SW 1271 (cell line): ENCODE measurements around the gene RIMBP3C.
"Not testable (repeated sequence)": the region's sequence is repeated elsewhere in the genome, so short reads cannot be mapped to it uniquely, and the experiment has no call there.

Experiments
- DNase-seq, 2 experiments: peaks; one replicate each; lab custom pipeline; 2025; lab: John Stamatoyannopoulos, UW

The RIMBP3C gene

GRCh38 chr22:21573750-21574494, 22.7 kb upstream of the RIMBP3C start:
- no peak for DNase-seq

- DNase-seq: no peak
These were observed 22.1 kb upstream of the RIMBP3C start for GRCh38 chr22:21573293-21573734.

- DNase-seq: no peak
These were observed 20.4 kb upstream of the RIMBP3C start for GRCh38 chr22:21571679-21572078.

- DNase-seq: no peak
These were observed 19.1 kb upstream of the RIMBP3C start for GRCh38 chr22:21570398-21570797.

- DNase-seq: no peak
These were observed 18.4 kb upstream of the RIMBP3C start for GRCh38 chr22:21569459-21570170.

GRCh38 chr22:21569076-21569427, 17.8 kb upstream of the RIMBP3C start:
- DNase-seq: not testable (repeated sequence)

GRCh38 chr22:21568347-21569075, 17.2 kb upstream of the RIMBP3C start:
- peak in 1 of 2 experiments; percentile 14 for DNase-seq

- peak; percentile 3 to 64 for DNase-seq
These were observed 16.4 kb upstream of the RIMBP3C start, which contains the start of gene UBE2L3 for GRCh38 chr22:21567456-21568346. TSS of gene UBE2L3 (plus strand) at chr22:21567714. CDS start at chr22:21567745, 31 bp downstream.

GRCh38 chr22:21564411-21564810, 13.2 kb upstream of the RIMBP3C start:
- DNase-seq: no peak

- DNase-seq: no peak
These were observed 12.7 kb upstream of the RIMBP3C start for GRCh38 chr22:21563912-21564311.

- not testable (repeated sequence) for DNase-seq
These were observed 9.4 kb upstream of the RIMBP3C start for GRCh38 chr22:21560657-21561056.

- DNase-seq: not testable (repeated sequence)
These were observed 8.3 kb upstream of the RIMBP3C start for GRCh38 chr22:21559345-21560125.

- not testable (repeated sequence) for DNase-seq
These were observed 598 bp downstream of the RIMBP3C start for GRCh38 chr22:21550678-21551047.

- not testable (repeated sequence) for DNase-seq
These were observed 1.1 kb downstream of the RIMBP3C start for GRCh38 chr22:21550008-21550677.

- not testable (repeated sequence) for DNase-seq
These were observed 1.7 kb downstream of the RIMBP3C start for GRCh38 chr22:21549558-21549957.

GRCh38 chr22:21544432-21545322, 6.6 kb downstream of the RIMBP3C start:
- DNase-seq: not testable (repeated sequence)

GRCh38 chr22:21539862-21540261, 11.4 kb downstream of the RIMBP3C start:
- not testable (repeated sequence) for DNase-seq

GRCh38 chr22:21532863-21533648, 18.2 kb downstream of the RIMBP3C start:
- not testable (repeated sequence) for DNase-seq
